GM21423 (cell line): Measurements from ENCODE around the gene PGA5.

Experiments
- ATAC-seq: cut with Tn5 transposase; IDR thresholded peaks from one replicate; pipeline ENCODE4 v1.9.1; 2021; ENCODE audit warnings: mild to moderate bottlenecking, moderate library complexity; ENCODE audit not compliant: unreplicated experiment

The PGA5 gene

GRCh38 chr11:61265357-61265756 lies 24.4 kb downstream of the PGA5 start:
- ATAC-seq: no peak

GRCh38 chr11:61266602-61267001 lies 25.6 kb downstream of the PGA5 start:
- no peak for ATAC-seq

- no peak for ATAC-seq
Measured at GRCh38 chr11:61267437-61267841, 26.5 kb downstream of the PGA5 start.

- no peak for ATAC-seq
Measured at GRCh38 chr11:61268588-61269250, 27.7 kb downstream of the PGA5 start.

GRCh38 chr11:61270354-61271076 lies 29.5 kb downstream of the PGA5 start:
- ATAC-seq: no peak

GRCh38 chr11:61272731-61273130 lies 31.8 kb downstream of the PGA5 start:
- ATAC-seq: no peak

GRCh38 chr11:61273178-61274078 lies 32.5 kb downstream of the PGA5 start:
- ATAC-seq: no peak

- no peak for ATAC-seq
Measured at GRCh38 chr11:61274084-61274483, 33.1 kb downstream of the PGA5 start.

GRCh38 chr11:61275191-61275590 lies 34.2 kb downstream of the PGA5 start:
- ATAC-seq: no peak

- no peak for ATAC-seq
Measured at GRCh38 chr11:61277186-61278000, 36.4 kb downstream of the PGA5 start.

- no peak for ATAC-seq
Measured at GRCh38 chr11:61278001-61278470, 37.1 kb downstream of the PGA5 start.

- no peak for ATAC-seq
Measured at GRCh38 chr11:61279934-61280659, 39.1 kb downstream of the PGA5 start.

- no peak for ATAC-seq
Measured at GRCh38 chr11:61280883-61281580, 40.1 kb downstream of the PGA5 start.

GRCh38 chr11:61281581-61282250 lies 40.7 kb downstream of the PGA5 start:
- ATAC-seq: no peak

- no peak for ATAC-seq
Measured at GRCh38 chr11:61283613-61284012, 42.6 kb downstream of the PGA5 start.

GRCh38 chr11:61287338-61287977 lies 46.5 kb downstream of the PGA5 start:
- ATAC-seq: no peak

GRCh38 chr11:61290905-61291690 lies 50.1 kb downstream of the PGA5 start:
- ATAC-seq: no peak
